Mesodermal cell (in vitro differentiated cells): Measurements from ENCODE around the gene PRR33.

Experiments
- H3K27ac ChIP-seq: 2 replicates; pipeline ENCODE4 v1.7.0; 2013; ENCODE audit warnings: mild to moderate bottlenecking, low read depth, low read length, moderate library complexity; ENCODE audit not compliant: severe bottlenecking
- H3K36me3 ChIP-seq: 2 replicates; pipeline ENCODE4 v1.7.1; 2013; ENCODE audit warnings: mild to moderate bottlenecking, low read length, moderate library complexity; ENCODE audit not compliant: control insufficient read depth, insufficient read depth
- H3K4me1 ChIP-seq: one replicate; pipeline ENCODE4 v1.7.1; 2013; ENCODE audit warnings: mild to moderate bottlenecking, low read length; ENCODE audit not compliant: insufficient read depth, control insufficient read depth, poor library complexity, severe bottlenecking
- H3K4me3 ChIP-seq: 2 replicates; pipeline ENCODE4 v1.7.0; 2013; ENCODE audit warnings: low read length, control low read depth, mild to moderate bottlenecking; ENCODE audit not compliant: insufficient read depth, poor library complexity, severe bottlenecking; ENCODE audit errors: extremely low read depth
- H3K9me3 ChIP-seq: 2 replicates; pipeline ENCODE4 v1.7.1; 2013; ENCODE audit warnings: mild to moderate bottlenecking, low read length, moderate library complexity; ENCODE audit not compliant: control insufficient read depth
- WGBS, 2 experiments: methylation state at CpG; one replicate each; pipeline ENCODE4 v1.1.5; 2013; ENCODE audit warnings: missing lambda C conversion rate in 2 of 2; ENCODE audit not compliant: insufficient coverage in 2 of 2; 5-methylcytosine and 5-hydroxymethylcytosine counted together

Gene PRR33

GRCh38 chr11:1864831-1865665, 26.6 kb downstream of the PRR33 start:
- H3K4me3 ChIP-seq = no peak overlapping the region
- no peaks in the 10 kb centered on the region for H3K36me3 ChIP-seq
- H3K27ac ChIP-seq = no peak overlapping the region
- H3K9me3 ChIP-seq = no peaks in the 10 kb centered on the region
- 93 to 94% methylated on average over 28 to 30 of the region's 30 CpGs for WGBS, 2 experiments
- H3K4me1 ChIP-seq = peaks cover 26% of the 10 kb centered on the region

- no peak overlapping the region for H3K4me3 ChIP-seq
- peaks cover 26% of the 10 kb centered on the region for H3K4me1 ChIP-seq
- H3K36me3 ChIP-seq = no peaks in the 10 kb centered on the region
- 71 to 84% methylated on average over 12 to 18 of the region's 18 CpGs for WGBS, 2 experiments
- no peaks in the 10 kb centered on the region for H3K9me3 ChIP-seq
- H3K27ac ChIP-seq = no peak overlapping the region
Observed at GRCh38 chr11:1864231-1864630, 27.5 kb downstream of the PRR33 start.

GRCh38 chr11:1863352-1864216, 28.1 kb downstream of the PRR33 start:
- Histone ChIP-seq H3K4me3 (no peak overlapping the region), H3K36me3 (no peaks in the 10 kb centered on the region), H3K4me1 (peaks cover 26% of the 10 kb centered on the region), H3K27ac (peak overlapping the region; percentile 74), H3K9me3 (no peaks in the 10 kb centered on the region)
- 43 to 51% methylated on average over 25 to 27 of the region's 27 CpGs for WGBS, 2 experiments

- no peak overlapping the region for H3K4me3 ChIP-seq
- WGBS, 2 experiments = 65 to 72% methylated on average over 7 to 10 of the region's 14 CpGs
- H3K9me3 ChIP-seq = no peaks in the 10 kb centered on the region
- no peaks in the 10 kb centered on the region for H3K36me3 ChIP-seq
- peaks cover 26% of the 10 kb centered on the region for H3K4me1 ChIP-seq
- H3K27ac ChIP-seq = peak overlapping the region; percentile 74
Observed at GRCh38 chr11:1862588-1863351, 28.9 kb downstream of the PRR33 start.

- Histone ChIP-seq H3K27ac (no peak overlapping the region), H3K4me1 (peaks cover 26% of the 10 kb centered on the region), H3K9me3 (no peaks in the 10 kb centered on the region), H3K36me3 (no peaks in the 10 kb centered on the region), H3K4me3 (no peak overlapping the region)
- WGBS, 2 experiments = 85 to 94% methylated on average over 3 of the region's 4 CpGs
Observed at GRCh38 chr11:1861435-1862411, 30.0 kb downstream of the PRR33 start.

GRCh38 chr11:1860108-1860507, 31.6 kb downstream of the PRR33 start:
- Histone ChIP-seq H3K36me3 (no peaks in the 10 kb centered on the region), H3K4me3 (no peak overlapping the region), H3K9me3 (no peaks in the 10 kb centered on the region), H3K27ac (no peak overlapping the region), H3K4me1 (peaks cover 34% of the 10 kb centered on the region)
- 89% methylated on average over 1 of the region's 1 CpG; no CpG with 5 or more reads in 1 of the 2 experiments for WGBS, 2 experiments

GRCh38 chr11:1859004-1859403, 32.7 kb downstream of the PRR33 start:
- peaks cover 23% of the 10 kb centered on the region for H3K4me1 ChIP-seq
- 87 to 100% methylated on average over 2 to 4 of the region's 4 CpGs for WGBS, 2 experiments
- no peak overlapping the region for H3K4me3 ChIP-seq
- no peaks in the 10 kb centered on the region for H3K36me3 ChIP-seq
- no peaks in the 10 kb centered on the region for H3K9me3 ChIP-seq
- no peak overlapping the region for H3K27ac ChIP-seq

- H3K9me3 ChIP-seq = no peaks in the 10 kb centered on the region
- peaks cover 19% of the 10 kb centered on the region for H3K4me1 ChIP-seq
- 90% methylated on average over 3 of the region's 7 CpGs; no CpG with 5 or more reads in 1 of the 2 experiments for WGBS, 2 experiments
- no peaks in the 10 kb centered on the region for H3K36me3 ChIP-seq
- H3K4me3 ChIP-seq = no peak overlapping the region
- H3K27ac ChIP-seq = no peak overlapping the region
Observed at GRCh38 chr11:1858576-1858975, 33.1 kb downstream of the PRR33 start.

GRCh38 chr11:1858154-1858553, 33.5 kb downstream of the PRR33 start:
- Histone ChIP-seq H3K4me3 (no peak overlapping the region), H3K4me1 (peaks cover 17% of the 10 kb centered on the region), H3K36me3 (no peaks in the 10 kb centered on the region), H3K27ac (no peak overlapping the region), H3K9me3 (no peaks in the 10 kb centered on the region)
- 91 to 96% methylated on average over 6 to 7 of the region's 9 CpGs for WGBS, 2 experiments
